Body of pancreas (tissue), 4 donors: ENCODE data around the gene H6PD.

Experiments
- CTCF ChIP-seq, 7 experiments: fragments of 450-650 bp in 4 of 7; fragments of 200-600 bp in 3 of 7; sonication (generic) in 3 of 7; IDR thresholded peaks; one replicate each; pipeline ENCODE4 v1.5.1; 2016 to 2019; ENCODE audit warnings: antibody characterized with exemption in 7 of 7
- POLR2A ChIP-seq, 3 donors: fragments of 450-650 bp; IDR thresholded peaks; one replicate each; pipeline ENCODE4 v1.6.1; 2016; ENCODE audit warnings: antibody characterized with exemption in 3 of 3, mild to moderate bottlenecking in 2 of 3

GRCh38 chr1:9293533-9294404 lies 59.2 kb downstream of the H6PD start:
- TF ChIP-seq CTCF (IDR thresholded peaks at IDR 0.05) (peak in 1 of 7 experiments; percentile 12), POLR2A (IDR thresholded peaks at IDR 0.05) (peak in 2 of 3 donors; percentile 25)
